Gastrocnemius medialis (tissue), 4 donors: Measurements from ENCODE around the gene LONP2.

Source experiments
- POLR2A ChIP-seq, 2 donors: fragments of 450-650 bp; IDR thresholded peaks; one replicate each; pipeline ENCODE4 v1.6.1; 2017; ENCODE audit warnings: antibody characterized with exemption in 2 of 2, mild to moderate bottlenecking in 2 of 2, moderate library complexity in 2 of 2
- TF ChIP-seq, protein P1 (sequence below), 5 experiments: fragments of 450-650 bp in 3 of 5; fragments of 200-600 bp in 2 of 5; sonication (generic) in 2 of 5; IDR thresholded peaks in 4 of 5; conservative IDR thresholded peaks in 1 of 5; 1 replicate in 4 of 5; 2 replicates in 1 of 5; pipeline ENCODE4 v1.5.1; 2016 to 2019; ENCODE audit warnings: antibody characterized with exemption in 5 of 5, mild to moderate bottlenecking in 3 of 5, moderate library complexity in 3 of 5

DNA sequence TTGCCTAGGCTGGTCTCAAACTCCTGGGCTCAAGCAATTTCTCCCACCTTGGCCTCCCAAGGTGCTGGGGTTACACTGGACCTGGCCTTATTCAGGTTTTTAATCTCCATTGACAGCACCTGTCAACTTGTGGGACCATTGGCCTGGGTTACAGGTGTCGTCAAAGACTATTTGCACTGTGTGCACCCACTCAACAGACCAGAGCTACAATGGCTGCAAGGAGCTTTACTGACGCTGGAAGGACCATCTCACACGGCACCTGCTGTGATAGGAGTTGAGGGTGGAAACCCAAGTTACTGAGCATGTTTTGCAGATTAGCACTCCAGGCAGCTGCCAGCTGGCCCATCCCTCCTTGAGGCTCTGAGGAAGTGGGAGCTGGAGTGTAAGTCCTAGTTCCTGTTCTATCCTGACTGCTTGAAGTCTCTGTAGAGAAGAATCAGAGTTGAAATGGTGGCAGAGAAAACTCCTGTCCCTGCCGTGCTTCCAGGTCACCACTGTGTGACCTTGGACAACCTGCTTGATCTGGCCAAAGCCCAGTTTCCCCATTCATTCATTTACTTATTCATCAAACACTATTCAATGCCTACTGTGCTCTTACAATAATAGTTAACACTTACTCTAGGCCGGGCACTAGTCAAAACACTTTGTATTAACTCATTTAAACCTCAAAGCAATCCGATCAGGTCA, 42.4 kb upstream of the LONP2 start:
- TF ChIP-seq POLR2A (IDR thresholded peaks at IDR 0.05) = no peak
- TF ChIP-seq, protein P1, sequence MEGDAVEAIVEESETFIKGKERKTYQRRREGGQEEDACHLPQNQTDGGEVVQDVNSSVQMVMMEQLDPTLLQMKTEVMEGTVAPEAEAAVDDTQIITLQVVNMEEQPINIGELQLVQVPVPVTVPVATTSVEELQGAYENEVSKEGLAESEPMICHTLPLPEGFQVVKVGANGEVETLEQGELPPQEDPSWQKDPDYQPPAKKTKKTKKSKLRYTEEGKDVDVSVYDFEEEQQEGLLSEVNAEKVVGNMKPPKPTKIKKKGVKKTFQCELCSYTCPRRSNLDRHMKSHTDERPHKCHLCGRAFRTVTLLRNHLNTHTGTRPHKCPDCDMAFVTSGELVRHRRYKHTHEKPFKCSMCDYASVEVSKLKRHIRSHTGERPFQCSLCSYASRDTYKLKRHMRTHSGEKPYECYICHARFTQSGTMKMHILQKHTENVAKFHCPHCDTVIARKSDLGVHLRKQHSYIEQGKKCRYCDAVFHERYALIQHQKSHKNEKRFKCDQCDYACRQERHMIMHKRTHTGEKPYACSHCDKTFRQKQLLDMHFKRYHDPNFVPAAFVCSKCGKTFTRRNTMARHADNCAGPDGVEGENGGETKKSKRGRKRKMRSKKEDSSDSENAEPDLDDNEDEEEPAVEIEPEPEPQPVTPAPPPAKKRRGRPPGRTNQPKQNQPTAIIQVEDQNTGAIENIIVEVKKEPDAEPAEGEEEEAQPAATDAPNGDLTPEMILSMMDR (IDR thresholded peaks at IDR 0.05 in 4 of 5, conservative IDR thresholded peaks at IDR 0.05 in 1 of 5) = no peak
